ENCODE results near the gene EPS8L3.
A peak's percentile ranks its signal among the peaks of the same experiment; 100 is the strongest.

EPS8L3 gene

DNA sequence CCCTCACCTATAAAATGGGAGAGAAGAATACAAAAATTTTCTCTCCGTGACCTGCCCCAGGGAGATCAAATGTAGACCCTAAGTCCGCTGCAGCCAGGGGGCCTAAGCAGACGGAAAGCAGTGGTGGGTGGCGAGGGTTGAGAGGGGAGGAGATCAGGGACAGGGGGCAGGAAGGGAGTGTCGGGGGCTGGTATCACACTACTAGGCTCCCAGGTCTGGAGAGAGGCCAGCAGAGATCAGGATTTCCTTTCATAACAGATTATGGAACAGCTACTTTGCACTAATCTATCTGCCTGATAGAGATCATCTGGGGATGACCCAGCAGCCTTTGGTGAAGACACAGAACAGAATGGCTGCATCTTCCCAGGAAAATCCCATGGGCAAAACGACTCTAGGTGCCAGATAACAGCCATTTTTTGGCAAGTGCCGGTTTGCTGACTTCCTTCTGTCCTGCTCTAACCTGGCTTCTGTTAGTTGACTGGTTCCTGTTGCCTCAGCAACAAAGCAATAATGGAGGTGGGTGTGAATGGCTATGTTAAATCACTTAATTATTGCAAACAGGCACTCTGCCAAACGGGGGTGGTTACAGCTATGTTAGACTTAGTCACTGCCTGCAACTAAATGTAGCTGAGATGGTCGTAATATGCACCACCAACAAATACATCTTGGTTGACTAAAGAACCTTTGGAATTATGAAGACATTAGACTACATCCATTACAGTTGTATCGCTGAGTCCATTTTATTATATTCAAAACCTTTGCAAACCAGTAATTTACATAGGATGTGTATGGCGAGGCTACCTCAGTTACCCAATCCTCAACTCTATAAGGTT, 30.0 kb upstream of the EPS8L3 start:
- peak; percentile 95 for DNase-seq

DNA sequence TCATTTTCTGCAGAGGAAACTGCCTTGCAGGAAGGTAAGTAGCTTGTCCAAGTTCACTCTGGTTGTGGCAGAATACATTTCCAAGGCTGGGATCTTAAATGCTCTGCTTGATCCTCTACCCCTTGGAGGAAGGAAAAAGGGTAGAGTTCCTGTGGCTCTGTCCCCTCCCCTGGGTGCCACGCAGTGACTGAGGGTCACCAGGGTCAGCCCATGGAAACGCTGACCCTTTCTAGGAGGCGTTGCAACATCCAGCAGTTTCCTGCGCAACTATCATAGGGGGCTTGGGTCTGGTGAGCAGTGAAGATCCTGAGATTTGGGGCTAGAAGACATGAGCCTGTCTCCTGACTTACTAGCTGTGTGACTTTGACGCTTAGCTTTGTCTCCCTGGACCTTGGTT, 29.4 kb upstream of the EPS8L3 start:
- DNase-seq, result no peak

DNA sequence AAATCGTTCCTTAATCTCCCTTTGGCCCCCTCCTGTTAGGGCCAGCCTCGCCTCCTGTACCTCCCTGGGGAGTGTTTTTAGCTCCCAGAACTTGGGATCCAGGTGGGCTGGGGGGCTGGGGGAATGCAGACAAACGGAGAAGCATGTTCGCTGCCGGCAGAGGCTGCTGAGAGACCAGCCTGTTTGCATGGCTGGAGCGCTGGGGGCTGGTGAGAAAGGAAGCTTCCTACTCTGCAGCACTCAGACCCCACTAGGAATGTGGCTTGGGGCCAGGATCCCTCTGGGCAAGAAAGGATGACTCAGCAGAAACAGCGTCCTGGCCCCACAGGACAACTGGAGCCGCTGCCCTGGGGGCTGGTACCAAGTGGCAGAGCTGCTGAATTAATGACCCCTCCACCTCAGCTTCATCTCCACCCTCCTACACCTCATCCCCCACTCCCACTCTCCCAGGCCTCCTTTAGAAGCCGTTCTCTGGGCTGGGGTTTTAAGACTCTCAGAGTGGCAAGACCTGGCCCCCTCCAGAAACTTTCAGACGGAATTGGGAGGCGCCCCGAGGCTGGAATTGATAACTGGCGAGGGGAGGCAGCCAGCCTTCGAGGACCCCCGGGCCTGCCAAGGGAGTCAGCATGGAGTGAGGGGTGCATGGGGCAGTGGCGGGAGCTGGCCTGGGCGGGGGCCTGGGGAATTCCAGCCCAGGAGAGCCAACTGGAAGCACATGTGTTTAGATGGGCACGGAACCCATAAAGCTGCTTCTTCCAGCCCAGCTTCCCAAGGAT, 28.5 kb upstream of the EPS8L3 start:
- DNase-seq, result peak; percentile 97

DNA sequence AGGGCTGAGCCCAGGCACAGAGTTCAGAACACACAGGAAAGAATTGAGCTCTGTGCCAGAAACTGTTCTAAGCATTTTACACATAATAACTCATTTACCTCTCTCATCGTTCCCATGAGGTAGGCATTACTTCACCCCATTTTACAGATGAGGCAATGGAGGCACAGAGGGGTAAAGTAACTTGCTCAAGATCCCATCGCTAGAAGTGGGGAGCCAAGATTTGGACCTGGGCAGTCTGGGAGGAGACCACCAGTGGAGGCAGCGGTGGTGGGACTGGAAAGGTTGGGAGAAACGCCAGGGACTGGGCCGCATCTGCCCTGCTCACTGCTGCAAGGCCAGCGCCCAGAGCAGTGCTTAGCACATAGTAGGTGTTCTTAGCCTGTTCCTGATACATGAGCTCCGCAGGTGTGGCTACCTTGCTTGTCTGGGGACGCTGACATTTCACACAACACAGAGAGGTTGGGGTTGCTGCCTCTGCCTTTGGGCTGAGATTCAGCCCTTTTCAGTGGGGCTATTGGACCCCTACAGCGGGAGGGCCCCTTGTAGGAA, 27.8 kb upstream of the EPS8L3 start:
- DNase-seq, result no peak

DNA sequence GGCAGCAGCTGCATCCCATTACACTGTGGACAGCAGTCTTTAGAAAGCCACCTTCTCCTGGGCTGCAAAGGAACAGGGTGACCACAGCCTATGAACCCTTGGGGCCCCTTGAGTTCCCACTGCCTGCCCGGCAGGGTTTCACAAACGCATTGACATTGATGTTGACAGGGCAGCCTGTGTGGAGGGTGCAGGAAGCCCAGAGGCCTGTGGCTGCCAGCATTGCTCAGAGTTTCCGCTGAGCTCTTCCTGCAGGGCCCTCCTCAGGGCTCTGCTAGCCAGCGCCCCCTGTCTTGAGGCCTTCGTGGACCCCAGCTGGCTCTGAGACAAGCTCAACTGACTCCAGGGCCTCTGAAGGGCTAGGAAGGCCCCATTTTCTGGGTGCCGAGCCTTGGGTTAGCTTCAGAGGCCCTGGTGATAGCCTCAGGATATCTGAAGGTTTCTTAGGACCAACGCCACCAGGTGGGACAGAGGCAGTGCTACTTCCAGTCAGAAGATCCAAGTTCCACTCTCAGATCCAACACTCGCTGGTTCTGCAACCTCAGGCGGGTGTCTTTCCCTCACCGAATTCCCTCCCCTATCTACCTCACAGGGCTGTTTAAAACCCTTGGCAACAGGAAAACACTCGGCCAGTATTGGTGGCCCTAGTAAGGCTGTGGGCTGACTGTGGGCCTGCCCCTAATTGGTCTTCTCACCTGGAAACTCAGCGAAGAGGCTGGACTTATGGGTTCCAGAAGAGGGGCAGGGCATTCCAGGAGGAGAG, 27.2 kb upstream of the EPS8L3 start:
- DNase-seq, result peak; percentile 71

DNA sequence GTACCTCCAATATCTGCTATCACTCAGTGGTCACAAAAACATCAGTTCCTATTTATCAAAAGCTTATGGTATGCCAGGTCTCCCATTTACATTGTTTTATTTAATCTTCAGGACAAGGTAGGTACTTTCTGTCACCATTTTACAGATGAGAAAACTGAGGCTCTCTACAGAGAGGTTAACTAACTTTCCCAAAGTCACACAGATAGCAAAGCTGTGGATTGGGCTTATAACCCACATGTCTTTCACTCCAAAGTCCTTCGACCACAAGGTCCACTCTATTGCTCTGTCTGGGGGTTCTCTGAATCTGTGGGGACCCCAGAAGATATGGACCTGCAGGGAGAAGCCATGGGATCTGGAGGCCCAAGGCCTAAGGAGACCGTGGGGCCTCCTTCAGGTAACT, 26.6 kb upstream of the EPS8L3 start:
- DNase-seq, result no peak

DNA sequence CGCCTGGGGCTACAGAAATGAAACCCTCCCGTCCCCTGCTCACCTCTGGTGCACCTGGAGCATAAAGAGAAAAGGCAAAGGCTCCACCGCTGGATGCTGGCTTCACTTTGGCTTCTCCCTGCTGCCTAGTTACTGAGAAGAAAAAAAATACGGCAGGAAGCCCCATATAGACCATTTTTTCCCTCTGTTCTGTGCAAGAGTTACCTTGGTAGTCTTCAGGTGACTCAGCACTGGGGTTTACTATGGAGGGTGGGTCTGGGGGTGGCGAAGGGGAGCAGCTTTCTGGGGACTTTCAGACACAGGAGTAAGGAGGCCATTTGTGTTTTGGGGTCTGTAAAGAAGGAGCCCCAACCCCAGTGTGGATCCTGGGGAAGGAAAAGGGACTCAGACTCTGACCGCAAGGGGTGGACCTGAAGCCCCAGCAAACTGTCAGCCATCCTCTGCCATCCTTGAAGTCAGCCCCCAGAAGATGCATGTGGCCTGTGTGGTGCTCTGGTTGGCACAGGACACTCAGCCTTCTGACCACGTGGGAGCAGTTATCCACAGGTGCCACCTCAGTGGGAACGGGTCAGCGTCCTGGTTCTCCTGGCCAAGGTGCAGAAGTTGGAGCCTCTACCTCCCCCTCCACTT, 25.9 kb upstream of the EPS8L3 start:
- no peak for DNase-seq

DNA sequence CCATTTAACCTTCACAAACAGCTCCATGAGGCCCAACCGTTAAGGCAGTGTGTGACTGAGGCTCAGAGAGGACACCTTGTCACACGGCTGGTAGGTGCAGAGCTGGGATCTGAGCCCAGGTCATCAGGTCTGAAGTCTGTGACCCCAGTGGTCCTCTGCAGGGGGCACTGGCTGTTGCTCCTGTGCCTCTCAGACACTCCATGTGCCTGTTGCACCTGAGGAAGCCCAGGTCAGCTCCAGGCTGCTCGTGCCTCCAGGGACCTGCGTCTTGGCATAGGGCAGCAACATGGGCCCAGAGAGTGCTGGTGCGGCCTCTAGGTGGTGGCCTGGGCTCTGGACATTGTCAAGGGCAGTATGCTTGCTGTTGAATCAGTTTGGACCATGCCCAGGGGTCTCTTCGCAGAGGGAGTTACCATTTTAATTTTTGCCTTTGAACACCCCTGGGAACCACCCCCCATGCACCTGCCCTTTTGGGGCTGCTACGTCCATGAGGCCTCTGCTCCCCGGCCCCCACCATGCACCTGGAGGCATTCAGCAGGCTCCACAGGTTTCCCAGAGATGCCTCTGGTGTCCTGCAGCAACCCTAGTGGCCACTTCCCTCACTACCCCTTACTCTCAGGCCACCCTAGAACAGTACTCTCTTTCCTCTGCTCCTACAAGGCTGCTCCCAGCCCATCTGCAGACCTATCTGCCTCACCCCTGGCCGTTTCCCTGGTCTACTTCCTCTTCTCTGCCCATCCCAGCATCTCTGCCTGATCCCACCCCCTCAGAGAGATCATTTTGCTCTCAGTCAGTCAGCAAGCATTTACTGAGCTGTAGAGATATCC, 25.2 kb upstream of the EPS8L3 start:
- no peak for DNase-seq

DNA sequence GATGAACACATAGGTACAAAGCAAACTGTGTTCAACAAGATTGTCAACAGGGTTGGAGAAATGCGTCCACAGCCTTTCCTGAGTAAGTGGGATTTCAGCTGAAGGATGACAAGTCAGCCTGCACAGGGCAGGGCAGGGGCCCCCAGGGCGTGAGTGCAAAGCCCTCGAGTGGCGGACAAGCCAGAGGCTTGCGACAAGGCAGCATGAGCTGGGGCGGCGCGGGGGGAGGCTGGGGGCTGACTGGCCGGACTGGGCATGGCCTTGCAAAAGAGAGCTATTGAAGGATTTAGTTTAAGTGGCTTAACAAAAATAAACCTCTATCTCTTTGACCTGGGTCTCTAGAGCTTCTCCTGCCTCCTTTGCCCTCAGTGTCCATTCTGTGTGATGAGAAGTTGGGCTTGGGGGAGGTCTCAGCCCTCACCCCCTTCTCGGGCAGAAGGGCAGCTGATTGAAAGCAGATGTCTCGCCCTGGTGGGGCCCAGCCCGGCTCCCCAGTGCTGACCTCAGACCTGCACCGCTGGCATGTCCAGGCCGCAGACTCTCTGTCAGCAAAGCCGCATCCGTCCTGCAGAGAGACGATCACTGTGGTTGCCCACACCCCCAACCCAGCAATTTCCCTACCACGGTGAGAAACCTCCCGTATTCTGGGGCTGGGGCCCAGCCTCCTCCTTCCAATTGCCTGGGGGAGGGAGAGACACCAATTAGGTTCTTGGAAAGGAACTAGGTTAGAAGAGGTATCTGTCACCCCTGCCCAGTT, 24.3 kb upstream of the EPS8L3 start:
- DNase-seq, result no peak

DNA sequence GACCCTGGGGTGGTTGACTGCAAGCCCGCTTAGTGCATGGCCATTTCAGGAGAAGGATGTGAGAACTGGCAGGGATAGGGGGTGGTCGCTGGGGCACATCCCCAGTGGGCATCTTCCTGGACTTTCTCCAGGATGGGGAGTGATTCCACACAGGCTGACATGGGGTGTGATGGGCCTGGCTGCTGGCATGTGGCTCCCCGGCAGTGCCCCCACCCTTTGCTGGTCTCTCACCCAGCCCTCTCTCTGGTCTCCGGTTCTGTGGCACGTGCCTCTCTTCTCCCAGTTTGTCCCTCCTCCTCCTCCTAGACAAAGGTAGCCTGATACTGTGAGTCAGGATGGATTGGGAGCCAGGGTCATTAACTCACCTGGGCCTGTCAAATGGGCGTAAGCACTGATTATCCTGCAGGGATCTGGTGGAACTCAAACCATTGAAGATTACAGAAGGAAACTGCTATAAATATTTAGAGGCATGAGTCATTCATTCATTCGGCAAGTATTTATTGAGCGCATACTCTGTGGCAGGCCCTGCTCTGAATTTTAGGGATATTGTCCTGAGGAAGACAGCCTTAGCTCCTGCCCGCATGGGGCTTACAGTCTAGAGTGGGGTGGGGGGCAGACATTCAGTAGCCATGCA, 23.6 kb upstream of the EPS8L3 start:
- peak; percentile 49 for DNase-seq

DNA sequence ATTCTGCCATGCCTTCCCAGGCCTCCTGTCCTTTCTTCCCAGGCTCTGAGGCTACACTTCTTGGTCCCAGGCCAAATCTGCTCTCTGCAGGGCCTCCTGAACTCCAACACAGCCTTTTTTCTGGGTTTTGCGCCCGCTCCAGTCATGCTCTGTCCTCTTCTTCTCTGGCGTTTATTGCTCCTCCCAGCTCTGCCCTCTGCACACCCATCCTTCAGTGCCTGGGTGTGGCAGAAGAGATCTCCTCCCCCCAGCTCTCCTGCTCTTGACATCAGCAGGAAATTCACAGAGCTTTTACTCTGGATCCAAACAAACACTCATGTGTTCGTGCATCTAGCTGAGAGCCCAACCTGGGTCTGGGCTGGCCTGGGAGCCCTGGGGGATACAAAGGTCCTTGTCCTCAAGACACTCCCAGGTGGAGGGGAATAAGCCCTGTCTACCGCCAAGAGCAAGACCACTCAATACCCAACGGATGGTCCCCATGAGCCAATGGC, 22.9 kb upstream of the EPS8L3 start:
- no peak for DNase-seq

DNA sequence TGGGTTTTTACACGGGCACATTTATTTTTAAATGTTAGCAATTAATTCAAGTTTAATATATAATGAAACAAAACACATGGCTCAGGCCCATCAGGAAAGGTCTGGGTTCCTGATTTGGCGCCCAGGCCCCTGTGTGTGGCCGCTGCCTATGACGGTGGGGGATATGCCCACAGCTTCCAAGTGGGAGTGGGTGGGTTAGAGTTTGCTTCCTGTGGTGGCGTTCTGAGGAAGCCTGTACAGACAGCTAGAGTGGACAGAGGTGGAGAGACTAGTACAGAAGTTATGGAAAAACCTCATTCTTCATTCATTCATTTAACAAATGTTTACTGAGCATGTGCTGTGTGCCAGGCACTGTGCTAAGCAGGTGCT, 22.4 kb upstream of the EPS8L3 start:
- DNase-seq, result no peak

DNA sequence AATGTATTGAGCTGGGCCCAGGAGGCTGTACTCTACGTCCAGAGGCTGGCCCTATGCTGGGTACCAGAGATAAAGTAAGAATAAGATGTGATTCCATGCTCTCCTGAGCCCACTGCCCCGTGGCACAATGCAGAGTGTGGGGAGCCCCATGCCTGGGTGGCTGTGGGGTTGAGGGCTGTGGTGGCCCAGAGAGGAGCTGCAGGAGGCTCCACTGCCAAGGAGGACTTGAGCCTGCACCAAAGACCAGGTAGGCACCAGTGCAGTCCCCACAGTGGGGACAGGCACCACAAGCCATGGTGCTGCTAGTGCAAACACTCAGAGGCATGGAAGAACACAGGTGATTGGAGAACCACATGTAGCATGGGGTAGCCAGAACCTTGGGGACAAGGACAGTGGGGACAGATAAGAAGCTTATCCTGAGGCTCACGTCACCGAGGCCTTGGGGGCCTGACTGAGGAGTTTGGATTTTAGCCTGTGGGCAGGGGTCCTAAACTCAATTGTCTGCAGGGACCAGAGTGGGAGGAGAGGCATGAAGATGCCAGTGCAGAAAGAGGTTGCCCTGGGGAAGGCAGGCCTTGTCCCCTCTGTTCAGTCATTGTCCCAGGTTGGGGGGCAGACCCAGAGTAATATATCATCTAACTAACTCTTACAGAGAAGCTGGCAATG, 21.9 kb upstream of the EPS8L3 start:
- no peak for DNase-seq

DNA sequence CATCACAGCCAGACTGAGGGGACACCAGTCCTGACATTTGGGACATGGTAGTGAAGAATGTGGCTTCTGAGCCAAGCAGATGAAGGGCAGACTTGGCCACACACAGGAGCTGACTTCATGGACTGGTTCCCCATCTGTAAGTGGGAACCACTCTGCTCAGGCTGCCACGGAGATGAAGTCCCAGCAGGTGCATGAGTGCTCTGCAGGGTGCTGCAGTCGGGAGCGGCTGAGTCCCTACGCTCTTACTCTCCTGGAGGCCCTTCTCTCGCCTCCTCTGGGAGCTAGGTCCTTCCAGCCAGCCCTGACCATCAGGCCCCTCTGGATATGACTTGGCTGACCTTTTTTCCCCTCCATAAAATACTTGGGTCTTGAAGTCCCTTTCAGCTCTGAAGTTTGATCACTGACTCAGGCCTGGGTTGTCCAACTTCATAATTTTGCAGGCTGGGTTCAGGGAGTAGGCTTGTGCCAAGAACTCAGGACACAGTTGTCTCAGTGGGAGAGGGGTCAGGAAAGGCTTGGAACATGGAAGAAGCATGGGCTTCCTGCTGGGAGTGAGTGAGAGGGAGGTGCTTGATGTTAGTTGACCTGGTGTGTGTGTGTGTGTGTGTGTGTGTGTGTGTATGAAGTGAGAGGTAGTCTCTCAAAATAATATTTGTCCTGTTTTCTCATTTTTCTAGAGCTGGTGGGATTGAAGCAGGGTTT, 21.0 kb upstream of the EPS8L3 start:
- DNase-seq, result no peak

DNA sequence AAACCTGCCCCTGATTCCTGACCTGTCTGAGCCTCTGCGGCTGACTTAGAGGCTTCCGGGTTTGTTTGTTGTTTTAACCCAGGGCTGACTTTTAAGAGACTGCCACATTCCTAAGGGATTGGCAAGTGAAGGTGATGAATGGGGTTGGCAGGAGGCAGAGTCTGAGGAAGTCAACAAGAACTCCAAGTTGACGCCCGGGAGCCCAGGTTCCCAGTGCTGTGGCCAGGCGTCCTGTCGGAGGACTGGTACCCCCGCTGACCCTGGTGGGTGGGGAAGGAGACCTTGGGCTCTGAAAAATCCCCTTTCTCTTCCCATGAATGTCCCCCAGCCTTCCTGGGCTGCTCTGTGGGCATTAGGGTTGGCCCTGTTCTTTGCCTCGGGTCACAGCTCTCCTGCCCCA, 19.7 kb upstream of the EPS8L3 start:
- peak; percentile 70 for DNase-seq

DNA sequence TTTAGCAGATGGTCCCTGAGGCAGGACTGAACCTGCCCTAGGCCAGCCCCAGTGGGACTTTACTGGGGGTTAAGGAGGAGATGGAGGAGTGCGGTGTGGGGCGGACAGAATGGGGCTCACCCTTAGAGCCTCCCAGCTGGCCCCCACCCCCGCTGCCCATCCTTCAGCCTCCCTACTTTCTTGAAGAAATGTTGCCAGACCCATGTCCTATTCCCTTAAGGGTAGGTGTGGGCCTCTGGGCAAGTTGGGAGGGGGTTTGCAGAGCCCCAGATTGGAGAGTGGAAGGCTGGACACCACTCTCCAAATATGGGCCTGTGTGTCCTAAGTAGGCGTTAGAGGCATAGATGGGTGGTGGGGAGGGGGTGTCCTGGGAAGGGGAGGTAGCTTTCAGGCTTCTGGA, 19.2 kb upstream of the EPS8L3 start:
- no peak for DNase-seq

DNA sequence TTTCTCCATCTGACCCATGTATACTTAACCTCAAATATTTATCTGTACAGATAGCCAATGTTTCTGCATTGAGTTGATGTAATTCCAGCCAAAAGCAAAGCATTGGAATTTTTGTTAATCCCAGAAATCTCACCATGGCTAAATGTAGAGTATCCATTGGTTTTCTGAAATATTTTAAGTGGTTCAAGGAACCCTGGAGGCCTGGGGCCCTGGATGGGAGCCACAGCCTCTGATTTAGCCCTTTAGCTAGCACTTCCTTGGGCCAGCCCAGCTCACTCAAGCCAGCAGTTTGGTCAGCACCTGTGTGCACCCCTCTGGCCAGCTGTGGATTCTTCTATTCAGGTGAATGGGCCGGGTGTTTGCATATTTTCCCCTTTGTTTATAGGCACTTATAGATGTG, 18.8 kb upstream of the EPS8L3 start:
- DNase-seq, result peak; percentile 51

DNA sequence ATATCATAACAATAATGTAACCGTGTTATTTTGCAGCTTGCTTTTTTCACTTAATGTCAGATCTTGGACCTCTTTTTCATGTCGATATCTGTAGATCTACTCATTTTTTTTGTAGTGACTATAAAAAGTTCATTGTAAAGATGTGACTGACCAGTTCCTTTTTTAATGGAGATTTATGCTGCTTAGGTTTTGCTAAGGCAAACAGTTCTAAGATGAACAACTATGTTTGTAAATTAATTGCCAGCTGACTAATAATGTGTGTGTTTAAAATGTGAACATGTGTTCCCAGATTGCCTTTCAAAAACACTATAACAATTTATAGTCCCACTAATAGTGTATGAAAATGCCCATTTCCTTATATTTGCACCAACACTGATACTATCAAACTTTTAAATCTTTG, 18.1 kb upstream of the EPS8L3 start:
- DNase-seq, result no peak

DNA sequence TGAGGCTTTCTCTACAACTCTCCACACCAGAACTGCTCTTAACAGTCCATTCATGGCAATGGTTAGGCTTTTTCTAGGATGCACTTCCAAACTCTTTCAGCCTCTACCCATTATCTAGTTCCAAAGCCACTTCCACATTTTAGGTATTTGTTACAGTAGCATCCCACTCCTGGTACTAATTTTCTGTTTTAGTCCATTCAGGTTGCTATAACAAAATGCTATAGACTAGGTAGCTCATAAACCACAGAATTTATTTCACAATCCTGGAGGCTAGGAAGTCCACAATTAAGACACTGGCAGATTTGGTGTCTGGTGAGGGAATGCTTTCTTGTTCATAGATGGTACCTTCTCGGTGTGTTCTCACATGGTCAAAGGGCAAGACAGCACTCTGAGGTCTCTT, 17.3 kb upstream of the EPS8L3 start:
- no peak for DNase-seq
